MM.1S (cell line): ENCODE results near the gene ZNF785.

Experiments
- DNase-seq: peaks from one replicate; pipeline ENCODE4 v3.0.0-alpha.2; 2015
- H2AFZ ChIP-seq: fragments of 300-600 bp; sonication (generic); 2 replicates; pipeline ENCODE4 v1.6.0; 2016; ENCODE audit warnings: antibody characterized with exemption, low read length
- H3F3A ChIP-seq: fragments of 300-600 bp; sonication (generic); 2 replicates; pipeline ENCODE4 v1.6.1; 2016; ENCODE audit warnings: mild to moderate bottlenecking, antibody characterized with exemption, low read length, moderate library complexity, mixed read lengths; ENCODE audit not compliant: insufficient read depth
- H3K27ac ChIP-seq: fragments of 300-600 bp; sonication (generic); 2 replicates; pipeline ENCODE4 v1.5.1; 2016; ENCODE audit warnings: mild to moderate bottlenecking, low read length
- H3K27me3 ChIP-seq: fragments of 300-600 bp; sonication (generic); replicated peaks from 2 replicates; pipeline ENCODE4 v1.6.0; 2016; ENCODE audit warnings: low read length; ENCODE audit not compliant: insufficient read depth
- H3K36me3 ChIP-seq: fragments of 300-600 bp; sonication (generic); replicated peaks from 2 replicates; pipeline ENCODE4 v1.6.1; 2016; ENCODE audit warnings: mild to moderate bottlenecking, low read length, mixed read lengths; ENCODE audit not compliant: insufficient read depth
- H3K4me1 ChIP-seq: fragments of 300-600 bp; sonication (generic); 2 replicates; pipeline ENCODE4 v1.6.1; 2016; ENCODE audit warnings: low read length, mixed read lengths
- H3K4me2 ChIP-seq: fragments of 300-600 bp; sonication (generic); 2 replicates; pipeline ENCODE4 v1.6.0; 2016; ENCODE audit warnings: low read depth, low read length
- H3K4me3 ChIP-seq: fragments of 300-600 bp; sonication (generic); 2 replicates; pipeline ENCODE4 v1.5.1; 2016; ENCODE audit warnings: low read length, mixed read lengths
- H3K79me2 ChIP-seq: fragments of 300-600 bp; sonication (generic); 2 replicates; pipeline ENCODE4 v1.6.1; 2016; ENCODE audit warnings: mixed run types, low read length, mixed read lengths
- H3K9ac ChIP-seq: fragments of 300-600 bp; sonication (generic); 2 replicates; pipeline ENCODE4 v1.6.1; 2016; ENCODE audit warnings: low read length, mixed read lengths
- H3K9me2 ChIP-seq: fragments of 300-600 bp; sonication (generic); replicated peaks from 2 replicates; pipeline ENCODE4 v1.6.1; 2016; ENCODE audit warnings: mild to moderate bottlenecking, low read length, mixed read lengths; ENCODE audit not compliant: insufficient read depth
- H3K9me3 ChIP-seq: fragments of 300-600 bp; sonication (generic); replicated peaks from 2 replicates; pipeline ENCODE4 v1.6.1; 2016; ENCODE audit warnings: mild to moderate bottlenecking, low read length, mixed read lengths; ENCODE audit not compliant: insufficient read depth
- H4K20me1 ChIP-seq: fragments of 300-600 bp; sonication (generic); 2 replicates; pipeline ENCODE4 v1.6.1; 2016; ENCODE audit warnings: mild to moderate bottlenecking, low read length, moderate library complexity, mixed read lengths; ENCODE audit not compliant: insufficient read depth
- EZH2 ChIP-seq: fragments of 300-600 bp; sonication (generic); optimal IDR thresholded peaks from 2 replicates; pipeline ENCODE3; 2017; ENCODE audit warnings: low read depth, mild to moderate bottlenecking, antibody characterized with exemption, low read length, mixed read lengths
- EZH2phosphoT487 ChIP-seq: fragments of 300-600 bp; sonication (generic); IDR thresholded peaks from 2 replicates; pipeline ENCODE4 v1.6.1; 2018; ENCODE audit warnings: antibody characterized with exemption, low read length
- TF ChIP-seq, protein P1 (sequence below): fragments of 300-600 bp; sonication (generic); IDR thresholded peaks from 2 replicates; pipeline ENCODE4 v1.5.1; 2016; ENCODE audit warnings: antibody characterized with exemption, low read length, mixed read lengths

Gene ZNF785

DNA sequence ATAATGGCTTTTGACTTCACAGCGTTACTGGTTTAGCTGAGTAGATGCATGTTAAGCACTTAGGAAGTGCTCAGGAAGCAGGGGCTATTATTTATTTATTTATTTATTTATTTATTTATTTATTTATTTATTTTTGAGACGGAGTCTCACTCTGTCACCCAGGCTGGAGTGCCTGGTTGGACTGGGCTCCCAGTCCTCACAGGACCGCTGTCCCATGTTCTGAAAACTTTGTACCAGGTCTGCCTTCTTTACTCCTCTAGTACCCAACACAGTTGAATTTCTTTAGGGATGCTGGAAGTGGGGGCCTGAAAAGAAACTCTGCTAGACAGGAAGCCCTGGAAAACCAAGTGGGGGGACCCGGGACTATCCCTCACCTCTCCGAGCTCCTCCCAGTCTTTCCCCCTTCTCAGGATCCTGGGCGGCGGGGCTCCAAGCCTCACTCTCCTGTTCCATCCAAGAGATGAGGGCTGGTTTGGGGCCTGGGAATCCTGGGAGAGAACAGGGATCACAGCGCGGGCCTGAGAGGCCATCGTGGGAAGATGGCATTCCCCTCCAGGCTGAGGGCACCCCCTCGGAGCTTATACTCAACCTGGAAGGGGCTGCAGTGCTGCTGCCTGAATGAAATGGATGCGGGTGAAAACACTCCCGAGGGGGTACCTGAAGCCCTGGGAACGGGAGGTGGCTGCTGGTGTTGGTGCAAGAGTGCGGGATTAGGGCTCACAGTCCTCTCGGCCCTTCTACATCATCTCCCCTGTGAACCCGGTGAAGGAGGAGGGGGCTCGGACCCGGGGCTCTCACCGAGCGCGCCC is 14.7 kb downstream of the ZNF785 start:
- no peak for TF ChIP-seq EZH2phosphoT487
- TF ChIP-seq, protein P1, sequence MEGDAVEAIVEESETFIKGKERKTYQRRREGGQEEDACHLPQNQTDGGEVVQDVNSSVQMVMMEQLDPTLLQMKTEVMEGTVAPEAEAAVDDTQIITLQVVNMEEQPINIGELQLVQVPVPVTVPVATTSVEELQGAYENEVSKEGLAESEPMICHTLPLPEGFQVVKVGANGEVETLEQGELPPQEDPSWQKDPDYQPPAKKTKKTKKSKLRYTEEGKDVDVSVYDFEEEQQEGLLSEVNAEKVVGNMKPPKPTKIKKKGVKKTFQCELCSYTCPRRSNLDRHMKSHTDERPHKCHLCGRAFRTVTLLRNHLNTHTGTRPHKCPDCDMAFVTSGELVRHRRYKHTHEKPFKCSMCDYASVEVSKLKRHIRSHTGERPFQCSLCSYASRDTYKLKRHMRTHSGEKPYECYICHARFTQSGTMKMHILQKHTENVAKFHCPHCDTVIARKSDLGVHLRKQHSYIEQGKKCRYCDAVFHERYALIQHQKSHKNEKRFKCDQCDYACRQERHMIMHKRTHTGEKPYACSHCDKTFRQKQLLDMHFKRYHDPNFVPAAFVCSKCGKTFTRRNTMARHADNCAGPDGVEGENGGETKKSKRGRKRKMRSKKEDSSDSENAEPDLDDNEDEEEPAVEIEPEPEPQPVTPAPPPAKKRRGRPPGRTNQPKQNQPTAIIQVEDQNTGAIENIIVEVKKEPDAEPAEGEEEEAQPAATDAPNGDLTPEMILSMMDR, result no peak
- no peak for TF ChIP-seq EZH2
- Histone ChIP-seq H3K9me3 (no peaks in the 10 kb centered on the region), H3K9ac (peak overlapping the region; percentile 84), H3K4me3 (peak overlapping the region; percentile 74), H3K79me2 (peaks cover 7% of the 10 kb centered on the region; the same call in 1 of the 2 replicates), H3K4me2 (peak overlapping the region; percentile 97), H4K20me1 (no peaks in the 10 kb centered on the region), H2AFZ (peak overlapping the region; percentile 65), H3K27me3 (no peaks in the 10 kb centered on the region), H3K9me2 (no peaks in the 10 kb centered on the region), H3K36me3 (no peaks in the 10 kb centered on the region), H3K4me1 (peaks cover 13% of the 10 kb centered on the region), H3F3A (peaks cover 17% of the 10 kb centered on the region), H3K27ac (peak overlapping the region; percentile 65; the same call in 1 of the 2 replicates)
- no peak for DNase-seq

DNA sequence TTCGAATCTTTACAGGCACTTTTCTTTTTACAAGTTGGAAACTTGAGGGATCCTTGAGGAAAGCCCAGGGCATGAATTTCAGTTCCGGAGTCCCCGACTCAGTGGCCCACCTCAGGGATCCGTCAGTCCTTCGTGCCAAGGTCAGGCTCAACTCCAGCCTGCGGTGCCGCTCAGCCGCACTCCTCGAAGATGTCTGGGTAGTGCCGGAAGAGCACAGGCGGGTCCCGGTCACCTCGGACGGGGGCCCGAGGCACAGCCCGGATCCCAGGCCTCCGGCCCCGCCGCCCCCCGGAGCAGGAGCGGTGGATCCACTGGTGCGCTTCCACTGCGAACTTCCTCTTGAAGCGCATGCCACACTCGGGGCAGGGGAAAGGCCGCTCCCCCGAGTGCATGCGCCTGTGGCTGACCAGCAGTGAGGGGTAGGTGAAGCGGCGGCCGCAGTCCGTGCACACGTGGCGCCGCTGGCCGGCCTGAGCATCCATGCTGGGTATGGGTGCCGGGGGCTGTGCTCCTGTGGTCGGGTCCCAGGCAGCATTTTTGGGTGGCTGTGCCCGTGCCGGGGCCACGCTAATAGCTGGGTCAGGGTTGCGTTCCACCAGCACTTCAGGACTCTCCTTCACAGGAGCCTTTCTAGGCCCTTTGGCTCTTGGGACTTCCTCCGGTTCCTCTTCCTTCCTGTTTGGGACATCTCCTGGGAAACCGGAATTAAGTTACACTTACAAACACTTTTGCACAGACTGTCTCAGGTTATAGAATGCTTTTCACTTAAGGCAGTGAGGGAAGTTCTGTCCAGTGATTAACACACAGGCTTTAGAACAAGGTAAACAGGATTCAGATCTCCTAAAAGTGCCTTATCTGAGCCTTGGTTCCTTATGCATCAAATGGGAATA is 15.5 kb downstream of the ZNF785 start:
- H2AFZ ChIP-seq, result no peak overlapping the region
- H4K20me1 ChIP-seq, result no peaks in the 10 kb centered on the region
- no peaks in the 10 kb centered on the region for H3K36me3 ChIP-seq
- DNase-seq, result no peak
- H3K9ac ChIP-seq, result no peak overlapping the region
- no peak overlapping the region for H3K4me3 ChIP-seq
- no peak overlapping the region for H3K27ac ChIP-seq
- H3K4me1 ChIP-seq, result peaks cover 13% of the 10 kb centered on the region
- TF ChIP-seq EZH2phosphoT487 (no peak), EZH2 (no peak)
- TF ChIP-seq, protein P1, result no peak
- no peak overlapping the region for H3K4me2 ChIP-seq
- H3K9me3 ChIP-seq, result no peaks in the 10 kb centered on the region
- peaks cover 7% of the 10 kb centered on the region; the same call in 1 of the 2 replicates for H3K79me2 ChIP-seq
- peaks cover 17% of the 10 kb centered on the region for H3F3A ChIP-seq
- H3K27me3 ChIP-seq, result no peaks in the 10 kb centered on the region
- H3K9me2 ChIP-seq, result no peaks in the 10 kb centered on the region

DNA sequence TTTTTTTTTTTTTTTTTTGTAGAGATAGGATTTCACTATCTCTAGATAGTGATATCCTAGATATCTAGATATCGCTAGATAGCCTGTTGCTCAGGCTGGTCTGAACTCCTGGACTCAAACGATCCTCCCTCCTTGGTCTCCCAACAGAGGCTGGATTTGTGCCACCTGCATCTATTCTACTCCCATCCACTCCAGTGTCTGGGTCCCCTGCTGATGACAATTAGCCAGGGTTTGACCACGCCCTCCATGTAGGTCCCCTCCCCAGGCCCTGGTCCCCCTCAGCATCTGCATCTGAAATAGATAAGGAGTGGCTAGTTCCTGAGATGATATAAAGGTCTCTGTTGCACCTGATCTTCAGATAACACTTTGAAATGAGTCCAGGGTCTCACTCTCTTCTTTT is 16.2 kb downstream of the ZNF785 start:
- Histone ChIP-seq H3K9me2 (no peaks in the 10 kb centered on the region), H3F3A (peaks cover 17% of the 10 kb centered on the region), H3K4me1 (peaks cover 13% of the 10 kb centered on the region), H3K9ac (no peak overlapping the region), H3K79me2 (peaks cover 7% of the 10 kb centered on the region; the same call in 1 of the 2 replicates), H3K4me3 (no peak overlapping the region), H3K9me3 (no peaks in the 10 kb centered on the region), H3K27me3 (no peaks in the 10 kb centered on the region), H3K4me2 (peak overlapping the region; percentile 60; the same call in 1 of the 2 replicates), H4K20me1 (no peaks in the 10 kb centered on the region), H3K36me3 (no peaks in the 10 kb centered on the region), H2AFZ (no peak overlapping the region), H3K27ac (peak overlapping the region; percentile 74; the same call in 1 of the 2 replicates)
- no peak for DNase-seq
- TF ChIP-seq EZH2 (no peak), EZH2phosphoT487 (no peak)
- TF ChIP-seq, protein P1, result no peak
